ENCODE data around the gene NAALADL2. TPM values are rescaled to one million over a fixed set of nuclear protein-coding genes. Genes with fewer than 3 reads are reported as not detected.
"Not testable (repeated sequence)": the region's sequence is repeated elsewhere in the genome, so short reads cannot be mapped to it uniquely, and the experiment has no call there.

NAALADL2 gene
- total RNA-seq, 1 experiment from 2014 or later = 2.7 TPM

DNA sequence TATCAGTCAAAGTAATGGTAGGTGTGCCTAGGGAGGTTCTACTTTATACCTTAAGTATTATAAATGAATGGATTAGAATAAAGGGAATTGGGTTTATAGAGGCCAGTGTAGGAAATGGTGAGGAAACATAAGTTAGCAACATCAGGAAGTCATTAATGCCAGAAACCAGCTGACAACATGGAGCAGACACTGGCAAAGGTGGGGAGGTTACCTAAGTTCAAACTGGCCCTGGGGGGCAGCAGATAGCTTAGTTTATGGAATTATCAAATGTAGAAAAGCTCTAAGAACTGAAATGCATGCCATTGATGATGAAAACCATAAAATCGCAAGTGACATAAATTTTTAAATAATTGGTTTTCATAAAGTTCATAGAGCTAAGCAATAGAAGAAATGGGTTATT, 498.6 kb downstream of the NAALADL2 start:
- TF ChIP-seq, protein P1, sequence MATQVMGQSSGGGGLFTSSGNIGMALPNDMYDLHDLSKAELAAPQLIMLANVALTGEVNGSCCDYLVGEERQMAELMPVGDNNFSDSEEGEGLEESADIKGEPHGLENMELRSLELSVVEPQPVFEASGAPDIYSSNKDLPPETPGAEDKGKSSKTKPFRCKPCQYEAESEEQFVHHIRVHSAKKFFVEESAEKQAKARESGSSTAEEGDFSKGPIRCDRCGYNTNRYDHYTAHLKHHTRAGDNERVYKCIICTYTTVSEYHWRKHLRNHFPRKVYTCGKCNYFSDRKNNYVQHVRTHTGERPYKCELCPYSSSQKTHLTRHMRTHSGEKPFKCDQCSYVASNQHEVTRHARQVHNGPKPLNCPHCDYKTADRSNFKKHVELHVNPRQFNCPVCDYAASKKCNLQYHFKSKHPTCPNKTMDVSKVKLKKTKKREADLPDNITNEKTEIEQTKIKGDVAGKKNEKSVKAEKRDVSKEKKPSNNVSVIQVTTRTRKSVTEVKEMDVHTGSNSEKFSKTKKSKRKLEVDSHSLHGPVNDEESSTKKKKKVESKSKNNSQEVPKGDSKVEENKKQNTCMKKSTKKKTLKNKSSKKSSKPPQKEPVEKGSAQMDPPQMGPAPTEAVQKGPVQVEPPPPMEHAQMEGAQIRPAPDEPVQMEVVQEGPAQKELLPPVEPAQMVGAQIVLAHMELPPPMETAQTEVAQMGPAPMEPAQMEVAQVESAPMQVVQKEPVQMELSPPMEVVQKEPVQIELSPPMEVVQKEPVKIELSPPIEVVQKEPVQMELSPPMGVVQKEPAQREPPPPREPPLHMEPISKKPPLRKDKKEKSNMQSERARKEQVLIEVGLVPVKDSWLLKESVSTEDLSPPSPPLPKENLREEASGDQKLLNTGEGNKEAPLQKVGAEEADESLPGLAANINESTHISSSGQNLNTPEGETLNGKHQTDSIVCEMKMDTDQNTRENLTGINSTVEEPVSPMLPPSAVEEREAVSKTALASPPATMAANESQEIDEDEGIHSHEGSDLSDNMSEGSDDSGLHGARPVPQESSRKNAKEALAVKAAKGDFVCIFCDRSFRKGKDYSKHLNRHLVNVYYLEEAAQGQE (IDR thresholded peaks at IDR 0.05; ENCODE audit: insufficient read depth in 1 of 2, low read depth in 2 of 2, low read length in 1 of 2) = no peak
- TF ChIP-seq POLR2AphosphoS5 (IDR thresholded peaks at IDR 0.05; ENCODE audit: low read depth, low read length) (no peak), TCF7L2 (IDR thresholded peaks at IDR 0.05; ENCODE audit: low read depth, low read length) (no peak), SIN3A (IDR thresholded peaks at IDR 0.05; ENCODE audit: borderline replicate concordance, insufficient read depth, low read depth, low read length) (no peak)
- TF ChIP-seq, protein P2, sequence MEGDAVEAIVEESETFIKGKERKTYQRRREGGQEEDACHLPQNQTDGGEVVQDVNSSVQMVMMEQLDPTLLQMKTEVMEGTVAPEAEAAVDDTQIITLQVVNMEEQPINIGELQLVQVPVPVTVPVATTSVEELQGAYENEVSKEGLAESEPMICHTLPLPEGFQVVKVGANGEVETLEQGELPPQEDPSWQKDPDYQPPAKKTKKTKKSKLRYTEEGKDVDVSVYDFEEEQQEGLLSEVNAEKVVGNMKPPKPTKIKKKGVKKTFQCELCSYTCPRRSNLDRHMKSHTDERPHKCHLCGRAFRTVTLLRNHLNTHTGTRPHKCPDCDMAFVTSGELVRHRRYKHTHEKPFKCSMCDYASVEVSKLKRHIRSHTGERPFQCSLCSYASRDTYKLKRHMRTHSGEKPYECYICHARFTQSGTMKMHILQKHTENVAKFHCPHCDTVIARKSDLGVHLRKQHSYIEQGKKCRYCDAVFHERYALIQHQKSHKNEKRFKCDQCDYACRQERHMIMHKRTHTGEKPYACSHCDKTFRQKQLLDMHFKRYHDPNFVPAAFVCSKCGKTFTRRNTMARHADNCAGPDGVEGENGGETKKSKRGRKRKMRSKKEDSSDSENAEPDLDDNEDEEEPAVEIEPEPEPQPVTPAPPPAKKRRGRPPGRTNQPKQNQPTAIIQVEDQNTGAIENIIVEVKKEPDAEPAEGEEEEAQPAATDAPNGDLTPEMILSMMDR (IDR thresholded peaks at IDR 0.05) = no peak
- no peak for DNase-seq (ENCODE audit: low read depth, low spot score)
- no peak overlapping the region for H3K4me3 ChIP-seq (ENCODE audit: low read depth in 2 of 2, low read length in 2 of 2)
- H3K27ac ChIP-seq (ENCODE audit: low read length) = no peak overlapping the region
- no peaks in the 10 kb centered on the region for H3K36me3 ChIP-seq (ENCODE audit: control insufficient read depth, insufficient read depth, low read length)
- CTCF ChIA-PET = no interaction called here
- ATAC-seq = no peak
- no peaks in the 10 kb centered on the region for H3K27me3 ChIP-seq (ENCODE audit: control insufficient read depth, insufficient read depth, low read length)
- BruUV-seq (replicated peaks) = no TSS peak
- intact Hi-C loops (cut with micrococcal nuclease; ENCODE audit: unreplicated experiment) (no loop called here), in situ Hi-C loops (cut with HindIII; ENCODE audit: low pct_unique_long_range_greater_than_20kb, low sequenced_read_pairs) (no loop called here)
- H3K4me1 ChIP-seq (ENCODE audit: control insufficient read depth, insufficient read depth, low read length) = no peaks in the 10 kb centered on the region
- no peaks in the 10 kb centered on the region for H3K9me3 ChIP-seq (ENCODE audit: control insufficient read depth, insufficient read depth, low read depth, low read length)
- POLR2A ChIA-PET = no interaction called here

DNA sequence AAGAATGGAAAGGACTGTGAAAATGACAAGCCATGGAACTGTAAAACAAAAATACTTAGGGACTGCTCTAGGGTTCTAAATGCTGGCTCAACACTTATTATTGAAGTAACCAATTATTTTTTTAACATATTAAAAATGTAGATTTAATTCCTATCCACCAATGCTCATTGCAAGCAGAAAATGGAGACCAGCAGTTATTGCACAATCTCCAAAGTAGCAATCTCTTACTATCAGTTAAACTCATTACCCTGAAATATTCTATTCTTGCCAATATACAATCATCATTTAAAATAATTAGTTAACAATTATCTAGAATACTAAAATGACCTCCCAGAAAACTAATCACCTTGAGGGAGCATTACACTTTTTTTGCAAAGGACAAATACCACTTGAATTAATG, 499.8 kb downstream of the NAALADL2 start:
- in situ Hi-C loops (cut with HindIII; ENCODE audit: low pct_unique_long_range_greater_than_20kb, low sequenced_read_pairs) (no loop called here), intact Hi-C loops (cut with micrococcal nuclease; ENCODE audit: unreplicated experiment) (no loop called here)
- Histone ChIP-seq H3K27ac (ENCODE audit: low read length) (no peak overlapping the region), H3K4me3 (ENCODE audit: low read depth in 2 of 2, low read length in 2 of 2) (no peak overlapping the region), H3K27me3 (ENCODE audit: control insufficient read depth, insufficient read depth, low read length) (no peaks in the 10 kb centered on the region), H3K9me3 (ENCODE audit: control insufficient read depth, insufficient read depth, low read depth, low read length) (no peaks in the 10 kb centered on the region; the same call in 1 of the 2 replicates), H3K4me1 (ENCODE audit: control insufficient read depth, insufficient read depth, low read length) (no peaks in the 10 kb centered on the region), H3K36me3 (ENCODE audit: control insufficient read depth, insufficient read depth, low read length) (no peaks in the 10 kb centered on the region)
- POLR2A ChIA-PET = no interaction called here
- CTCF ChIA-PET = no interaction called here
- ATAC-seq = no peak
- TF ChIP-seq TCF7L2 (IDR thresholded peaks at IDR 0.05; ENCODE audit: low read depth, low read length) (no peak), POLR2AphosphoS5 (IDR thresholded peaks at IDR 0.05; ENCODE audit: low read depth, low read length) (no peak), SIN3A (IDR thresholded peaks at IDR 0.05; ENCODE audit: borderline replicate concordance, insufficient read depth, low read depth, low read length) (no peak)
- TF ChIP-seq, protein P1 (IDR thresholded peaks at IDR 0.05; ENCODE audit: insufficient read depth in 1 of 2, low read depth in 2 of 2, low read length in 1 of 2) = no peak
- TF ChIP-seq, protein P2 (IDR thresholded peaks at IDR 0.05) = no peak
- DNase-seq (ENCODE audit: low read depth, low spot score) = no peak
- BruUV-seq (replicated peaks) = no TSS peak

DNA sequence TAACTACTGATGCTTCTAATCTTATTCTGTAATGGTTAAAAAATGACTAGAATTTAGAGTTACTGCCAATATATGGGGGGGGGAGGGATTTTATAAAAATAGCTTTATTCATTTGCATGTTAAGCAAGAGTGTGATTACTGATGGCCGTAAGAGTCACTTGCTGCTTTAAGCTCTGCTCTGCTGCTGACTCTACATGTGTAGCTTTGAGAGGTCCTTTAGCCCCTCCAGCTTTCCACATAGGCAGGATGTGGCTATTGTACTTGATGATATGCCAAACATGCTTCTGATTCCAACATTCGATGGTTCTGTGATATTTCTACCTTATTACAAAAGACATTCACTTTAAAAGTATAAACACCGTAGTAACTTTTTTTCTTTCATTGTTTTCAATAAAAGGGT, 511.3 kb downstream of the NAALADL2 start:
- in situ Hi-C loops (cut with HindIII; ENCODE audit: low pct_unique_long_range_greater_than_20kb, low sequenced_read_pairs); intact Hi-C loops (cut with micrococcal nuclease; ENCODE audit: unreplicated experiment); ATAC-seq; POLR2A ChIA-PET; H3K9me3 ChIP-seq (ENCODE audit: control insufficient read depth, insufficient read depth, low read depth, low read length); CTCF ChIA-PET; DNase-seq (ENCODE audit: low read depth, low spot score); H3K27ac ChIP-seq (ENCODE audit: low read length); BruUV-seq (replicated peaks); H3K36me3 ChIP-seq (ENCODE audit: control insufficient read depth, insufficient read depth, low read length); H3K4me1 ChIP-seq (ENCODE audit: control insufficient read depth, insufficient read depth, low read length); H3K4me3 ChIP-seq (ENCODE audit: low read depth in 2 of 2, low read length in 2 of 2); H3K27me3 ChIP-seq (ENCODE audit: control insufficient read depth, insufficient read depth, low read length): not testable (repeated sequence)

DNA sequence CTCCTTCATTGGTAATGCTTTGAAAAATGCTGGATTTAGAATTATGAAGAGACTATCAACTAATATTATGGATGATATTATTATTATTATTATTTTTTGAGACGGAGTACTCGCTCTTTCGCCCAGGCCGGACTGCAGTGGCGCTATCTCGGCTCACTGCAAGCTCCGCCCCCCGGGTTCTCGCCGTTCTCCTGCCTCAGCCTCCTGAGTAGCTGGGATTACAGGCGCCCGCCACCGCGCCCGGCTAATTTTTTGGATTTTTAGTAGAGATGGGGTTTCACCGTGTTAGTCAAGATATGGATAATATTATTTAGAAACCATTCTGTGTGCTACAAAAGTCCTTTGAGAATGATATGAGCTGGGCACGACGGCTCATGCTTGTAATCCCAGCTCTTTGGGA, 512.1 kb downstream of the NAALADL2 start:
- in situ Hi-C loops (cut with HindIII; ENCODE audit: low pct_unique_long_range_greater_than_20kb, low sequenced_read_pairs); POLR2A ChIA-PET; H3K4me1 ChIP-seq (ENCODE audit: control insufficient read depth, insufficient read depth, low read length); H3K27ac ChIP-seq (ENCODE audit: low read length); H3K36me3 ChIP-seq (ENCODE audit: control insufficient read depth, insufficient read depth, low read length); ATAC-seq; DNase-seq (ENCODE audit: low read depth, low spot score); intact Hi-C loops (cut with micrococcal nuclease; ENCODE audit: unreplicated experiment); H3K27me3 ChIP-seq (ENCODE audit: control insufficient read depth, insufficient read depth, low read length); H3K9me3 ChIP-seq (ENCODE audit: control insufficient read depth, insufficient read depth, low read depth, low read length); H3K4me3 ChIP-seq (ENCODE audit: low read depth in 2 of 2, low read length in 2 of 2); BruUV-seq (replicated peaks): not testable (repeated sequence)
- CTCF ChIA-PET = interaction anchor here (0.6 kb wide), 1 partner anchor 886 kb away, joined by 3 read pairs; no protein-coding TSS in a partner anchor
